ENCODE measurements around the gene RBPJL. TPM values are rescaled to one million over a fixed set of nuclear protein-coding genes. Genes with fewer than 3 reads are reported as not detected.
A peak's percentile ranks its signal among the peaks of the same experiment; 100 is the strongest.

Gene RBPJL
- total RNA-seq, 1 donor from 2014 or later: not detected

- peaks cover 9% of the 10 kb centered on the region for H3K27me3 Mint-ChIP-seq (ENCODE audit: insufficient read depth, low read depth)
- peaks cover 38% of the 10 kb centered on the region for H3K4me1 Mint-ChIP-seq
- no peak overlapping the region for H3K4me3 Mint-ChIP-seq
- H3K36me3 ChIP-seq: no peaks in the 10 kb centered on the region
- H3K36me3 Mint-ChIP-seq: no peaks in the 10 kb centered on the region
- peak overlapping the region; percentile 63 for H3K4me2 ChIP-seq
- no peak for TF ChIP-seq CTCF (IDR thresholded peaks at IDR 0.05)
- TF ChIP-seq EZH2phosphoT487 (IDR thresholded peaks at IDR 0.05): no peak
- no peak overlapping the region for H3K27ac Mint-ChIP-seq
- no peaks in the 10 kb centered on the region for H3F3A ChIP-seq (ENCODE audit: low read depth)
- H3K79me2 ChIP-seq (ENCODE audit: low read depth): no peaks in the 10 kb centered on the region
- H3K9me3 Mint-ChIP-seq: no peaks in the 10 kb centered on the region
- H3K4me3 ChIP-seq: no peak overlapping the region
- peaks cover 12% of the 10 kb centered on the region for H3K4me1 ChIP-seq
- H3K27ac ChIP-seq: no peak overlapping the region
- no peak overlapping the region for H2AFZ ChIP-seq (replicated peaks)
- no peaks in the 10 kb centered on the region for H4K20me1 ChIP-seq (ENCODE audit: low read depth)
- H3K9me3 ChIP-seq (ENCODE audit: low read depth): no peaks in the 10 kb centered on the region
- no peak for DNase-seq (ENCODE audit: low spot score)
- H3K27me3 ChIP-seq: no peaks in the 10 kb centered on the region
- H3K9ac ChIP-seq: no peak overlapping the region
These were observed 48.4 kb upstream of the RBPJL start for GRCh38 chr20:45258259-45258658.

- Mint-ChIP-seq H3K4me3 (no peak overlapping the region), H3K9me3 (no peaks in the 10 kb centered on the region), H3K27me3 (ENCODE audit: insufficient read depth, low read depth) (peaks cover 6% of the 10 kb centered on the region), H3K4me1 (peaks cover 38% of the 10 kb centered on the region), H3K36me3 (no peaks in the 10 kb centered on the region), H3K27ac (peak overlapping the region; percentile 81)
- Histone ChIP-seq H3K4me2 (peak overlapping the region; percentile 63), H3K4me1 (peaks cover 12% of the 10 kb centered on the region), H2AFZ (replicated peaks) (no peak overlapping the region), H3K4me3 (no peak overlapping the region), H3K36me3 (no peaks in the 10 kb centered on the region), H4K20me1 (ENCODE audit: low read depth) (no peaks in the 10 kb centered on the region), H3F3A (ENCODE audit: low read depth) (no peaks in the 10 kb centered on the region), H3K79me2 (ENCODE audit: low read depth) (no peaks in the 10 kb centered on the region), H3K9me3 (ENCODE audit: low read depth) (no peaks in the 10 kb centered on the region), H3K9ac (no peak overlapping the region), H3K27me3 (no peaks in the 10 kb centered on the region), H3K27ac (no peak overlapping the region)
- peak; percentile 50 for DNase-seq (ENCODE audit: low spot score)
- no peak for TF ChIP-seq EZH2 (IDR thresholded peaks at IDR 0.05)
- TF ChIP-seq CTCF (IDR thresholded peaks at IDR 0.05): no peak
- TF ChIP-seq EZH2phosphoT487 (IDR thresholded peaks at IDR 0.05): no peak
These were observed 48.0 kb upstream of the RBPJL start for GRCh38 chr20:45258664-45259063.

GRCh38 chr20:45263556-45264266, 42.9 kb upstream of the RBPJL start:
- peaks cover 8% of the 10 kb centered on the region for H3K4me1 ChIP-seq
- no peaks in the 10 kb centered on the region for H3F3A ChIP-seq (ENCODE audit: low read depth)
- H4K20me1 ChIP-seq (ENCODE audit: low read depth): no peaks in the 10 kb centered on the region
- H2AFZ ChIP-seq (replicated peaks): no peak overlapping the region
- no peak overlapping the region for H3K27ac Mint-ChIP-seq
- no peak overlapping the region for H3K4me3 Mint-ChIP-seq
- no peak overlapping the region for H3K27ac ChIP-seq
- H3K9me3 Mint-ChIP-seq: no peaks in the 10 kb centered on the region
- no peaks in the 10 kb centered on the region for H3K27me3 ChIP-seq
- no peaks in the 10 kb centered on the region for H3K79me2 ChIP-seq (ENCODE audit: low read depth)
- H3K4me1 Mint-ChIP-seq: peaks cover 19% of the 10 kb centered on the region
- peaks cover 6% of the 10 kb centered on the region for H3K27me3 Mint-ChIP-seq (ENCODE audit: insufficient read depth, low read depth)
- H3K9me3 ChIP-seq (ENCODE audit: low read depth): no peaks in the 10 kb centered on the region
- DNase-seq (ENCODE audit: low spot score): no peak
- no peaks in the 10 kb centered on the region for H3K36me3 ChIP-seq
- H3K36me3 Mint-ChIP-seq: no peaks in the 10 kb centered on the region
- H3K4me3 ChIP-seq: no peak overlapping the region
- no peak overlapping the region for H3K9ac ChIP-seq
- TF ChIP-seq CTCF (IDR thresholded peaks at IDR 0.05) (no peak), EZH2phosphoT487 (IDR thresholded peaks at IDR 0.05) (no peak), EZH2 (IDR thresholded peaks at IDR 0.05) (no peak)
- no peak overlapping the region for H3K4me2 ChIP-seq

Measured in neural progenitor cell (in vitro differentiated cells).